Activated naive CD4-positive, alpha-beta T cell treated with anti-CD3 and anti-CD28 coated beads, Interleukin-2, amount 50 U/mL, for 16 hours (primary cell): ENCODE measurements around the gene HAT1.
"Not testable (repeated sequence)": the region's sequence is repeated elsewhere in the genome, so short reads cannot be mapped to it uniquely, and the experiment has no call there.

Experiments
- DNase-seq: peaks from one replicate; pipeline ENCODE4 v3.0.0-alpha.2; 2020

Gene HAT1

DNA sequence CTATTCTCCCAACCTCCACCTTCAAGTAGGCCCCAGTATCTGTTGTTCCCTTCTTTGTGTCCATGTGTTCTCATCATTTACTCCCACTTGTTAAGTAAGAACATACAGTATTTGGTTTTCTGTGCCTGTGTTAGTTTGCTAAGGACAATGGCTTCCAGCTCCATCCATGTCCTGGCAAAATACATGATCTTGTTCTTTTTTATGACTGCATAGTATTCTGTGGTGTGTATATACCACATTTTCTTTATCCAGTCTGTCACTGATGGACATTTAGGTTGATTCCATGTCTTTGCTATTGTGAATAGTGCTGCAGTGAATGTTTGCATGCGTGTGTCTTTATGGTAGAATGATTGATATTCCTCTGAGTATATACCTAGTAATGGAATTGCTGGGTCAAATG lies 61.7 kb downstream of the HAT1 start:
- not testable (repeated sequence) for DNase-seq

DNA sequence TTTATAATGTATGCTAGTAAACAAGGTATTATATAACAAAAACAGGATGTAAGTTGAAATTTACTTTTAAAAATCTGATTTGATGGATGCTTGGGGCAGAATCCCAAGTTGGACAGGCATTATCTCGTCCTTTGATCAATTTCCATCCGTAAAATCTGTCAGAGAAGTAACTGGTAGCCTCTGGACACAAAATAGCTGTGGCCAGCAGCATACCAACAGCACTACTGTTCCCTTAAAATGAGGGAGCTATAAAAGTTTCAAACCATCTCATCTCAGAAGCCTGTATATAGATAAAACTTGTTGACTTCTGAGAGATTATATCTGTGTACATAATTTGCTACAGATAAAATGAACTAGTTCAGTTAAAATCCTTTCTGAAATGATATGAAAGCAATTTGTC lies 62.8 kb downstream of the HAT1 start:
- no peak for DNase-seq

DNA sequence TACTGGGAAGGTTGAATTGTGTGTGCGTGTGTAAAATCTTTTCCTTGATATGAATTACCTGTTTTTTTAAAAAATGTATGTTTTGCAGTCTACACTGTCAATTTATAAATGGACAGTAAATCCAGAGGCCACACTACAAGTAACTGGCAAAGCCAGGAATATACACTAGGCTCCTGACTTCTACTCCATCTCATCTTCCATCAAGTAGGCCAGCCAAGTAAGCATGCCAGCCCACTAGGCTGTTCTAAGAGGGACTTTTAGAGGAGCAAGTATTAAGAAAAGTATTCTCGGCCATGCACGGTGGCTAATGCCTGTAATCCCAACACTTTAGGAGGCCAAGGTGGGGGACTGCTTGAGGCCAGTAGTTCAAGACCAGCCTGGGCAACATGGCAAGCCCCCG lies 64.5 kb downstream of the HAT1 start:
- DNase-seq, result no peak

DNA sequence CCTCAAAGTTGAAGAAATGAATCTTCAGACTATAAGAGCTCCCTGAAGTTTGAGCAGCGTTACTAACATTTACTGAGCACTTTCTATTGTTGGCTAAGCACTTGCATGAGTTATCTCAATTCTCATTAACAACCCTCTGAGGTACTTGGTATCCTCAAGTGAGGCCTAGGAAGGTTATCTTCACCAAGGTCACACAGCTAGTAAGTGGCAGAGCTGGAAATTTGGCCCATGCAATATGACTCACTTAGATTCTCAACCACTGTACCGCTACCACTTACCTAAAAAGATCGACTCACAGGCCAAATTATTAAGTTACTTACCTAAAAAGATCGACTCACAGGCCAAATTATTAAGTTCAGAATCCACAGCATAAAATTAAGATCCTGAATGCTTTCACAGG lies 68.8 kb downstream of the HAT1 start:
- no peak for DNase-seq

DNA sequence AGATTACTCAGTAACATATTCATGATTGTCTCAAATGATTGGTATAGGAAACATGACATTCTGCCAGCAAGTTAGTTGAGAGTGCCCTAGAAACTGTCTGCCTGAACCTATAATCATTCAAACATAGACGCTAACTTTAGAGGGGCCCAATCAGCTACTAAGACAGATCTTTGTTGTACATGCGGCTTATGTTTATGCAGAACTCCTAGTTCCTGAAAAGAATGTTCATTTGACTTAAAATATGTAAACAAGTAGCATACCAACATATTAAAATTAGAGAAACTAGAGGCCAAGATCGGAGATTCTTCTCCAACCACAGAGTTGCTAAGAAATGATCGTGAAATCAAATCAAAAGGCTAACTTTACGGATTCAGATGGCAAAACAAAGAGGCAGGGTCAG lies 73.3 kb downstream of the HAT1 start:
- DNase-seq, result no peak

DNA sequence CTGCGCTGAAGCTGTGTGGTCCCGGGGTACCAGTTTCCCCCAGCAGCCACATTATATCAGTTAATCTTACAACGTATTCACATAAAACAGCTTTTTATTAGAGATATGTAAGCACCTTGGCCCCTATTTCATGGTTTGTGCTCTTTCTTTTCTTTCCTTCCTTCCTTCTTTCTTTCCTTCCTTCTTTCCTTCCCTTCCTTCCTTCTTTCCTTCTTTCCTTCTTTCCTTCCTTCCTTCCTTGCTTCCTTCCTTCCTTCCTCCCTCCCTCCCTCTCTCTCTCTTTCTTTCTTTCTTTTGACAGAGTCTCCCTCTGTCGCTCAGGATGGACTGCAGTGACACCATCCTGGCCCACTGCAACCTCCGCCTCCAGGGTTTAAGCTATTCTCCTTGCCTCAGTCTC lies 73.8 kb downstream of the HAT1 start:
- no peak for DNase-seq

DNA sequence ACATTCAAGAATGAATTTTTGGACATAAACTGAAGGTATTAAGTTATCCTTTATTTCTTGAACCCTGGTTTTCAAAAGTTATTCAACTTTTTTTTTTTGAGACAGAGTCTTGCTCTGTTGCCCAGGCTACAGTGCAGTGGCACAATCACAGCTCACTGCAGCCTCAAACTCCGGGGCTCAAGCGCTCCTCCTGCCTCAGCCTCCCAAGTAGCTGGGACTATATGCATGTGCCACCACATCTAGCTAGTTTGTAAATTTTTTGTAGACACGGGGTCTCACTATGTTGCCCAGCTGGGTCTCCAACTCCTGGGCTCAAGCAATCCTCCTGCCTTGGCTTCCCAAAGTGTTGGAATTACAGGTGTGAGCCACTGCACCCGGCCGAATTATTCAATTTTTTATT lies 74.8 kb downstream of the HAT1 start:
- DNase-seq, result not testable (repeated sequence)

DNA sequence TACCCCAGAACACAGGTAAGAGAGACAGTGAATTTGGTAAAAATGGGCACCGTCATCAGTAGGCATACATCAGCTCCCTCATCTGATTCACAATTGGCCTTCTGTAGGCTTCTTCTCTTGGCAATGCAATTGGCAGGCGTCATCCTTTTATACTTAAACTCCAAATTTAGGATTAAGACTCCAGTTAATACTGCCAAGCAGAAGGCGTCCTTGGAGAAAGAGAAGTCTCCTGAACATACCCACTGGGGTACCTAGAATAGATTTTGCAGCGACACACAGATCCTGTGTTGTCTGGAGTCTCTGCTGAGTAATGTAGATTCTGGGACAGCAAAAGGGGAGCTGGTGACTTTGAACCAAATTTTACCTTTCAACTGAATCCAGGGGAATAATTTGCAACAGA lies 76.9 kb downstream of the HAT1 start:
- no peak for DNase-seq

DNA sequence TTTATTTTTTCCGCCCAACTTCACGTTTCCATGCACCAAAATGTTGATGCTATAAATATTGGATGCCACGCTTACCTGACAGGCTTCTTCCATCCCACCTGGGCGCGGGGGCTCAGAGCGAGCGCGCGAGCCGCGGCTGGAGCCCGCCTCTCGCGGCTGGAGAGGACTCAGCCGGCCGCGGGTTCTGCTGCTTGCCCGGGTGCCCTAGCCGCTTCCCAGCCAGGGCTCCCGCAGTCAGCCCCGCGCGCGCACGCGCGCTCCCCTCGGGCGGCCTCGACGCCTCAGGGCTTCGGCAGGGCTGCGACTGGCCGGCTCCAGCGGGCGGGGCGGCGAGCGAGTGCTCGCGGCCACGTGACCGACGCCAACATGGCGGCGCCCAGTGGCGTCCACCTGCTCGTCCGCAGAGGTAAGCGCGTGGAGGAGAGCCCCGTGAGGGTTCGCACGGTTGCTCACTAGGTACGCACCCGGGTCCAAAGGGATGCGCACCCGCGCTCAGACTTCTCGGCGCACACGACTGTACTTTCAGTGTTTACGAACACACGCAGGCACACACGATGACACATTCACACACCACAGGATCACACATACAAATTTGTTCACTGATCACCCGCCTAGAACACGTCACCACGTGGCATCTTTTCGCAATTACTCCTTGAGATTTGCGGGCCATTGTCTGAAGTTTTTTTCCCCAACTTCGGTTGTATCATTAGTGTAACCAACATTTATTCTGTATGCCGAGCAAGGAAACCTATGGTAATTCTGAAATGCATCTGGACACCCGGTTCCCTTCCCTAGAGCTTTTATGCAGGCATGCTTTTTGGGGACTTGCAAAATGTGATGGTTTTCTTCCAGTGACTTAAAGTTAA lies 77.6 kb downstream of the HAT1 start, which contains the start of gene METAP1D:
Gene METAP1D (plus strand): TSS at position 350 of the 866 bp plus-strand sequence. CDS start 17 bp downstream, at position 367.
- DNase-seq, result peak; percentile 92

DNA sequence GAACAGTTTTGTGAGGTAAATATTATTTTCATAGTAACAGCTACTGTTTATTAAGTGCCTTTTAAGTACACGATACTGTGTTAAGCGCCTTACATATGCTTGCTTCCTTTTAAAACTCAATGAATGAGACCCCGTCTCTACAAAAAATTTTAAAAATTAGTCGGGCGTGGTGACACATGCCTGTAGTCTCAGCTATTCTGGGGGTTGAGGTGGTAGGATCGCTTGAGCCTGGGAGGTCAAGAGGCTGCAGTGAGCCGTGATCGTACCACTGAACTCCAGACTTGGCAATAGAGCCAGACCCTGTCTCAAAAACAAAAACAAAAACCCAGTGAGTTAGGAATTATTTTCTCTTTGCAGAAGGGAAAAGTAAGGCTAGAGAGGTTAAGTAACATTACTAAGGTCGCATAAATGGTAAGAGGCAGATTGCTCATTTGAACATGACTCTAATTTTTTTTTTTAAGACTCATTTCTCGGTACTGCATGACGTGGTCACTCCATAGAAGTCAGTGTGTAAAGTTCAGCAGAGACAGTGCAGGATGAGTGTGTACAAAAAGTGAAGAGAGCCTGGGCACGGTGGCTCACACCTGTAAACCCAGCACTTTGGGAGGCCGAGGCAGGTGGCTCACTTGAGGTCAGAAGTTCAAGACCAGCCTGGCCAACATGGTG lies 78.6 kb downstream of the HAT1 start:
- no peak for DNase-seq

DNA sequence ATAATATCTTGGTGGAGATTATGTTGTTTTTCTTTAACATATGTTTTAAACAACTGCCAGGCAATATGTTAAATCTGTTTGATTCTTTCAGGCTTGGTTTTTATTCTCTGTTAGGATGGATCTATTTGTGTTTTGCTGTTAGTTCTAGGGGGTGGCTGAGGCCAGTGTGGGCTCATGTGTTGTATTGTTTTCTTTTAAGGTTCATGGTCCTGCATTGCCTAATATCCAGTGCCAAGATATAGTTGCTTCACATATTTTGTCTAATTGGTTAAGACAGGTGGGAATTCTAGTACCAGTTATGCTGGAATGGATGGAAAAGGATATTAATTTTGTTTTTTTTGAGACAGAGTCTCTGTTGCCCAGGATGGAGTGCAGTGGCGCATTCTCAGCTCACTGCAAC lies 85.1 kb downstream of the HAT1 start:
- no peak for DNase-seq

DNA sequence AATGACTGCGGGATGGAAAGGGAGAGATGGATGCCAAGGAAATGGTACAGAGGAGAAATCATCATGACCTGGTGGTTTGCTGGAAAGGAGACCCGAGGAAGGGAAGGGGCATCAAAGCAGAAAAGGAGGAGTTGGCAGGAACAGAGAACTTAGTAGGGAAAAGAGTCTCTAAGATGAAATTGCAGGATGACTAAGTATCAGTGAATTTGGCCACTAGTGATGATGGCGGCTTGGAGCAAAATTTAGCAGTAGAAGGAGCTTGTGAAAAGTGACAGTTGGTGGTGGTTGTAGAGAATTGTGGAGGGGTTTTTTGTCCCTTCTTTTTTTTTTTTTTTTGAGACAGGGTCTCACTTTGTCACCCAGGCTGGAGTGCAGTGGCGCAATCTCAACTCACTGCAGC lies 87.6 kb downstream of the HAT1 start:
- DNase-seq, result no peak

DNA sequence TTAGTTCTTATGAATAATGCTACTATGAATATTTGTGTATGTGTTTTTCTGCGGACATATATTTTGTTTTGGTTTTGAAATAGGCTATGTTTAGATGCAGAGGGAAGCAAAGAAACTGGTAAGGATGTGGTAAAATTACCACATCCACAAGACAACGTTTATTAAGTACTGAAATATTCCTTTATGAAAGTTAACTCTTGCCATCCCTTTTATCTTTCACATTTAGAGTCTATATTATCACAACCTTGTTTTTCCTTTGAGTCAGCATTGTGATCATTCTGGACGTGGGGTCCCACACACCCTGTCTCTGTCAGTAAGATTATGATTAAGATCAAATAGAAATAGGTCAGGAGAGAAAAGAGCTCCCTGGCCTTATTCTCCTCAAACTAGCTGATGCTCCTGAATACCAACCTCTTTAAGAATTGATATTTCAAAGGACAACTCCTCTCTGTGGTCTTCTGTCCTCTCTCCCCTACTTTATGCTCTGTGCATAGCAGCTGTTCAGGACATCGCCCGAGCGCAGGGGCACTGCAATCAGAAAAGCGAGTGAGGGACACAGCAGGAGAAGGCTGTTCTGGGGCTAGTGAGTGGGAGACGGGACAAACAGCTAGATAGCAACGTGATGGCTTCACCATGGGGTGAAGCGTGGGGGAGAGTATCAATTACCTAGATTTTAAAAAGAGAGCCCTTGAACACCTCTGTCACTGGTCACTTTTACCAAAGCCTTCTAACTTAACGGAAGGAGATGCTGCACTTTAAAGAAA lies 89.7 kb downstream of the HAT1 start:
- no peak for DNase-seq

DNA sequence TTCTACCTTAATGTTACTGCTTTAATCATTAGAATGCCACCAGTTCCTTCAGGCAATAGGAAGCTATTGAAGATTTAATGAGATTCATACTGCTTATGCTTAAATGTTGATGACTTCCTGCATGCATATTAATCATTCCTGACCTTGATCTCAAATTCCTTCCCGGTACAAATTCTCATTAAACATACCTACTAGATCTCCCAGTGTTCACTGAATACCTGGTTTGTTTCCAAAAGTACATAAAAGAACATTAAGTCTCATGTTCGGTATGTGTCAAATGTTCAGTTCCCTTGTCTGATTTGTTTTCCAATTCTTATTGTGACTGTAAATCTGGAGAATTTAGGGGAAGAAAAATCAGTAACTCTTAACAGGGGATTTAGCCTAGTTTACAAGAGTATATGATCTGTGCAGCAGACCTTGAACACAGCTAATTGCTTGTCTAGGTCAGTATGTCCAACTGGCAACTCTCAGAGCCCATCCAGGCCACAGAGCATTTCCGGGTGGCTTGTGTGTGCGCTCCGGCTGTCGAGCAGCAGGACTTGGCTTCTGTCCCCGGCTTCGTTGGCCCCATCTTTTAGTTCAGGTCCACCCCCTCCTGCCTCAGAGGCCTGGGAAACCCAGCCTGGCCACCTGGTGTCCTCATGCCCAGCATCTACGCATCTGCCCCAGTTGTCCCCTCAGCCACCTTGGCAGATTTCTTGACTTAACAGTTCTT lies 90.6 kb downstream of the HAT1 start:
- no peak for DNase-seq

DNA sequence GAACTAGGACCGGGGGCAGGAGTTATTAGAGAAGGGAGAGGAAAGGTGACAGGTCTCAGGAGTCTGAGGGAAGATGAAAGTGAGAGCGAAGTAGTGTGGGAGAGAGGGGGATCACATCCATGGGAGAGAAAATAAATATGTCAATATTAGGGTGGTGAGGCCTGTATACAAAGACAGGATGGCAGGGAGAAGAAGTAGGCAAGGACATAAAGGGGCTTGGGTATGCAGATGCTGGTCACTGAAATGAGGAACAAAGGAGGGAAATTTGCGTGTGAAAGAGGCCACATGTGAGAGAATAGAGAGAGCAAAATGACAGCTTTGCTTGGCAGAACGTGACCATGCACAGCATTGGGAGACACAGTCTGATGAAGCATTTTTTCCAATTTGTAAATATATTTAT lies 91.1 kb downstream of the HAT1 start:
- DNase-seq, result no peak

DNA sequence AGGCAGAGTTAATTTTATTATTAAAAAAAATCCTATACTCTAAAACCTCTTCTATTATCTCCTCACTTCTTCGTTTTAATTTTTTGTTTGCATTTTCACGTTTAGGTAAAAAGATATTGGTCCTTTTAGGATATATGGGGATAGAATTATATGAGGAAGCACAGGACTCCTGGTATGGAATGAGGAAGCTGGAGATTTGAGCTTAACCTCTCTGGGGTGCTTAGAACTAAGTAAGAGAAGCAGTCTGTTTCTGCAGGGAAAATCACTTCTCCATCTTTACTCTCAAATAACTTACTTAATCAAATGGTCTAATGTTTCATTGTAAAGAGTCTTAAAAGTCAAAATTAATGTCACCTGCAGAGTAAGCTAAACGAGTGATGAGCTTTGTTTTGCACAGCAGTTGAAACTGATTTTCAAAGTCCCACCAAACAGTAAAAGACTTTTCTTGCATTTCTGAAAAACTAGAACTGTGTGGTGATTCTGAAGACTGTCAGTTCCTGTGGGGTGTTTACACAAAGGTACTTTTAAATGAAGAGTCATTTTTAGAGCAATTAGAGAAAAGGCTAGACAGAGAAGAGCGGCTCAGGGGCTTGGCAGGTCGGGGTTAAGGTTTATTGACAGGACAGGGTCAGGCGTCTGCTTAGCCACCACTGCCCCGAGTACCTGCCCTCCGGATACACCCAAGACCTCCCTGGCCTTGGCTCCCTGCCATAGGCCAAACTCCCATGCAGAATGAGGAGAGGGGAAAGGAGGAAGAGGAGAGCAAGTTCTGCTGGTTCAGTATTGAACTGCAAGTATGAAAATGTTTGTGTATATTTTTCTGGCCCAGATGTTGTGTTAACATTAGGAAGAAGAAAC lies 99.0 kb downstream of the HAT1 start:
- no peak for DNase-seq

DNA sequence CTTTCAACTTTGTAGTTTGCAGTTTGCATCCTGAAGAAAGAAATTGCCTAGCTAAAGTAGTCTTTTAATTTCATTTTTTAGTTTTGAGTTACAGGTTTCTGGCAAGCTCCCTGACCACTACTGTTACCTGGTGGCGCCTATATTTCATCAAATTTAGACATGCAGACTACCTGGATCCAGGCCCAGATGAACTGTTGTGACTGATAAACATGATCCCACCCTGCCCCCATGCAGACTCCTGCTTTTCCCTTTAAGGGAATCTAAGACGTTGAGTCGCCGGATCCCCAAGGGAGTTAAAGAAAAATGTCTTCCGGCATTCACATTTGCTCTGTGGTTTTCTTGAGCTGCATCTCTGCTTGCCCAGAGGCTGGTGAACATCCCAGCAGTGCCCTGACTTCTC lies 99.7 kb downstream of the HAT1 start:
- no peak for DNase-seq

DNA sequence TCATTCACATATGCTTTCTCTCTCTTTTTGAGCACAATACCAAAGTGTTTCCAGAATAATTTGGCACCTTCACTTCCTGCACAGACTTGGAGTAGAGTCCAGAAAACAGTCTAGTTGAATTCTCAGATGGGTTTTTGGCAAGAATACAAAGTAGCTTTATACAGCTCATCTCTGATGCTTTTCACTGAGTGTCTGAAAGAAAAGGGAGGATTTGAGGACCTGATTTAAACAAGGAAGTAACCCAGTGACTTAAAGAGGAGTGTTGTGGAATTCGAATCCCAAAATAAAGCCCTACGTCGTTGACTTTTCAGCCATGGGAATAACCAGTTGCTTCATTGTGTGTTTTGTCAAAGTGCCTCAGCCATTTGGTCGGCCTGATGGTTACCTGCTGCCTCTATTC lies 109.3 kb downstream of the HAT1 start:
- no peak for DNase-seq
